NB4 (cell line): Measurements from ENCODE around the gene EID2.

ENCODE experiments used
- POLR2A ChIP-seq: IDR thresholded peaks from 2 replicates; pipeline ENCODE4 v1.6.1; 2011; ENCODE audit warnings: mild to moderate bottlenecking; ENCODE audit not compliant: insufficient read length; ENCODE audit errors: extremely low read depth
- TF ChIP-seq, protein P1 (sequence below): IDR thresholded peaks from one replicate; pipeline ENCODE4 v1.5.1; 2012; ENCODE audit warnings: low read depth, low read length

DNA sequence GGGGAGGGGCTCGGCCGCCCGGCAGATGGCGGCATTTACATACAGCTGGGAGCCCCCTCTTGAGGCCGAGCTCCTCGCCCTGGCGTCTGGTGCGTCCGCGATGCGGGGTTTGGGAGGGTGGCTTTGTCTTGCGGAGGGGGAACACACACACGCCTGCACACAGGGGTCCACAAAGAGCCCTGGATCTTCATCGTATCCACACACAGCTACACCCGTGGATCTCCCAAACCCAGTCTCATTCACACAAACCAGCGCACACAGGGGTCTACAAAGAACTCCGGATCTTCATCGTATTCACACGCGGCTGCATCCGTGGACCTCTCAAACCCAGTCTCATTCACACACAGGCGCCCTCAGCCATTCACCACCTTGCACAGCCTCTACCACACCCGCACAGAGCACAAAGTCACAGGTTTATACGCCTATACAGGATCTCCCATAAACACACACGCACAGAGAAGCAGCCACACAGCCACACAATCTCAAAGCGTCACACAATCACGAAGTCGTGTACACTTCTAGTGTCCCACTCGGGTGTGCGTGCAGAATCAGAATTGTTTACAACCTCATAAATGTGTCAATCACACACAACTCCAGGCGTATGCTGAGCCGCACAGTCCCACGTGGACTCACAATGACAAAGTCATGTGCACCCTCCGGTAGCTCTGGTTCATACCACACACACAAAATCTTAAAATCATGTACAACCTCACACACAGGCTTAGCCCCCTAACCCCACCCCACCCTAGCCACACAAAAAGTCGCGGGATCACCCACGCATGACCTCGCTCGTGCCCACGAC is 41.8 kb downstream of the EID2 start:
- TF ChIP-seq, protein P1, sequence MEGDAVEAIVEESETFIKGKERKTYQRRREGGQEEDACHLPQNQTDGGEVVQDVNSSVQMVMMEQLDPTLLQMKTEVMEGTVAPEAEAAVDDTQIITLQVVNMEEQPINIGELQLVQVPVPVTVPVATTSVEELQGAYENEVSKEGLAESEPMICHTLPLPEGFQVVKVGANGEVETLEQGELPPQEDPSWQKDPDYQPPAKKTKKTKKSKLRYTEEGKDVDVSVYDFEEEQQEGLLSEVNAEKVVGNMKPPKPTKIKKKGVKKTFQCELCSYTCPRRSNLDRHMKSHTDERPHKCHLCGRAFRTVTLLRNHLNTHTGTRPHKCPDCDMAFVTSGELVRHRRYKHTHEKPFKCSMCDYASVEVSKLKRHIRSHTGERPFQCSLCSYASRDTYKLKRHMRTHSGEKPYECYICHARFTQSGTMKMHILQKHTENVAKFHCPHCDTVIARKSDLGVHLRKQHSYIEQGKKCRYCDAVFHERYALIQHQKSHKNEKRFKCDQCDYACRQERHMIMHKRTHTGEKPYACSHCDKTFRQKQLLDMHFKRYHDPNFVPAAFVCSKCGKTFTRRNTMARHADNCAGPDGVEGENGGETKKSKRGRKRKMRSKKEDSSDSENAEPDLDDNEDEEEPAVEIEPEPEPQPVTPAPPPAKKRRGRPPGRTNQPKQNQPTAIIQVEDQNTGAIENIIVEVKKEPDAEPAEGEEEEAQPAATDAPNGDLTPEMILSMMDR = peak; percentile 16
- no peak for TF ChIP-seq POLR2A
